GM21423 (cell line): ENCODE measurements around the gene STRBP.
"Not testable (repeated sequence)": the region's sequence is repeated elsewhere in the genome, so short reads cannot be mapped to it uniquely, and the experiment has no call there.

ENCODE experiments used
- ATAC-seq: cut with Tn5 transposase; IDR thresholded peaks from one replicate; pipeline ENCODE4 v1.9.1; 2021; ENCODE audit warnings: mild to moderate bottlenecking, moderate library complexity; ENCODE audit not compliant: unreplicated experiment

The STRBP gene

DNA sequence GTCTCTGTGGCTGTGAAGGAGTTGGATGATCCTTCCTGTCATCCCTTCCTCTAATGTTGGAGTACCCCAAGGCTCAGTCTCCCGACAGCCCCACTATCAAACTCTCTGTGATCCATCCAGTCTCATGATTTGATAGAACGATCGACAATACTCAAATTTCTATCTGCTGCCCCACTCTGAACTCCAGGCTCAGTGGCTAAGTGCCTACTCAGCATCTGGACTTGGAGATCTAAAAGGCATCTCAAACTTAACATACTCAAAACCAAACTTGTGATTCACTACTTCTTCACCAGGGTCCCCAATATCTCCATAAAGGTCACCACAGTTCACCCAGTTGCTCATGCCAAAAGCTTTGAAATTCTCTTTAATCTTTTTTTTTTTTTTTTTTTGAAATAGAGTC, 15.1 kb upstream of the STRBP start:
- no peak for ATAC-seq

DNA sequence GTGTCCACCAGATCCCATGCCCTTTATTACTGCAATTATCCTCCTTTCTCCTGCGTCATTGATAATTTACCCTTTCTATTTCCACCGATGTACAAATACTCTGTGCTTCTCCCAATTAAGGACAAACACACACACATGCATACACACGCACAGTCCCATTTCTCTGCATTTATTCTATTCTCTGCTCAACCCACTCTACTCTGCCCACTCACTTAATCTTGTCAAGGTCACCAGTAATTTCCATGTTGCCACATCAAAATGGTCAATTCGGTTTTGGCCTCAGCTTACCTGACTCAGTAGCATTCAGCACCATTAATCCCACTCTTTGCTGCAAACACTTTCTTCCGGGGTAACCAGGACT, 14.6 kb upstream of the STRBP start:
- no peak for ATAC-seq

DNA sequence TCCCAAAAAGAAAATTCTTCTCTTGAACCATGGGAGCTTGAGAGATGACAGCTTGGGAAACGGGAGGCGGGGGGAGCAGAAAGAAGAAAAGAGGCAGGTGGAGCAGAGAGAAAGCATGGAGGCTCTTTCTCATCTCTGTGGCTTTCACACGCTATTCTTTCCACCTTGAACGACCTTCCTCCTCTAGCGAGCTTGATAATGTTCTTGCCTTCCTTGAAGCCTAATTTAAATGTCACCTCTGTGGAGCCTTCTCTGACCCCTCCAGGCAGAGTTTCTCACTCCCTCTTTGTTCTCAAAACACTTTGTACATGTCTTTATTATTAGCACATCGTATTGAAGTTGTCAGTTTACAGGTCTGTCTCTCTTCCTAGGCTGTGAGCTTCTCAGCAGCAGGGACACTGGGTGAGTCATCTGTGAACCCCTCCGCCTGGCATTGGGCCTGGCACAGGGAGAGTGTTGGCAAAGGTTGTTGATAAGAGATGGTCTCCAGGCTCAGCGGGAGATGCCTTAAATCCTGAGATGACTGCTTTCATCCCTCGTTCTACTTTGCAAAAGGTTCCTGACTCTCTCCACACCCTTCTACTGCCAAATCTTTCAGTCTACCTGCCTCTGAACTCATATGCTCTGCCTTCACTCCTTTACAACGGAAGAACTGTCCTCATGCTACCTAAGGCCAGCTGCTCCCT, 14.1 kb upstream of the STRBP start:
- no peak for ATAC-seq

DNA sequence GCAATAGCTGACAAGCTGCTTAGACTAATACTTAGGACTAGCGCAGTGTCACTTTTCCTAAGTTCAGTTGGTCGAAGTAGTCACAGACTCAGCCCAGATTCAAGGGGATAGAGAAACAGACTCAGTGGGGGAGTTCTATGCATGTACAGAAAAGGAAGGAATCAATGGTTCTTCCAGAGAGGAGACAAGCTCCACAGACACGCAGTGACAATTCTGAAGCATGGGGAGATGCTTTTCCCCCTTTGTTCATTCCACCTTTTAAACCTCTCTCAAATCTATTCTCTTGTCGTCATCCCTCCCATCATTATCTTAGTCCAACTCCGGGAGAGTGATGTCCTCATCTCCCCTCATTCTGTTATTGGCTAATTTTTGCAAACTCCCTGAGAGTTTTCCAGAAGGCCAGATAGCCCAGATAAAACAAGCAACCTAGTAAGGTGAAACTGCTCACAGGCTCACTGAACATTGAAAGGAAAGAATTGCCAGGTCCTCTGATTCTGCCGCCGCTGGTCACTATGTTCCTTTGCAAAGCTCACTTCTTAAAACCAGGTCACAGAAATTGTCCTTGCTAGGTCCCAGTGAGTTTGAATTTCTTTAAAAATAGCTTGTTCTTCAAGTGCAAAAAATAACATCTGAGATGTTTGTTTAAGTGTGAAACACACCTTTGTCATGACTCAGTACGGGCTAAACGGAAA, 13.4 kb upstream of the STRBP start:
- no peak for ATAC-seq

DNA sequence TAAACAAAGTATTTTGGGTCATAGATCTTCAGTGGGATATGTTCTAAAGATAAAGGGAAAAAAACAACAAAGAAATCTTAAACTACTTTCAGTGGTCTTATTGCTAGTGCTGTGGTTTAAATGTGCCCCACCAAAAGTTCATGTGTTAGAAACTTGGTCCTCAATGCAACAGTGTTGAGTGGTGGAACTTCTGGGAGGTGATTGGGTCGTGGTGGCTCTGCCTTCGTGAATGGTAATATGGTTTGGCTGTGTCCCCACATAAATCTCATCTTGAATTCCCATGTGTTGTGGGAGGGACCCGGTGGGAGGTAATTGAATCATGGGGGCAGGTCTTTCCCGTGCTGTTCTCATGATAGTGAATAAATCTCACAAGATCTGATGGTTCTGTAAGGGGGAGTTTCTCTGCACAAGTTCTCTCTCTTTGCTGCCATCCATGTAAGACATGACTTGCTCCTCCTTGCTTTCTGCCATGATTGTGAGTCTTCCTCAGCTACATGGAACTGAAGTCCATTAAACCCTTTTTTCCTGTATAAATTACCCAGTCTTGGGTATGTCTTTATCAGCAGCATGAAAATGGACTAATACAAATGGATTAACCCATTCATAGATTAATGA, 10.6 kb upstream of the STRBP start:
- not testable (repeated sequence) for ATAC-seq

DNA sequence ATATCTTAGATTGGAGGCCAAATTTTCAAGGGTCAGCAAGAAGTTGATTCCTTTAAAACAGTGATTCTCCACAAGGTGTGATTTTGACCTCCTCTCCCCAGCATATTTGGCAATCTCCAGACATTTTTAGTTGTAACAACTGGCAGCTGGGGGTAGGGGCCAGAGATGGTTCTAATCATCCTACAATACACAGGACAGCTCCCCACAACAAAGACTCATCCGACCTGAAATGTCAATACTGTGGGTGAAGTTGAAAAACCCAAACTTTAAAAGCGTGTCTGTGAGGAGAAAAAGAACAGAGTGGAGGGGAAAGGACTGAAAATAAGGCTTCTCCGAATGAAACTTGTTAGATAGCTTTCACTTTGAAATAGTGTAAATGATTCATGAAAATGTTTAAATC, 10.0 kb upstream of the STRBP start:
- ATAC-seq, result no peak

DNA sequence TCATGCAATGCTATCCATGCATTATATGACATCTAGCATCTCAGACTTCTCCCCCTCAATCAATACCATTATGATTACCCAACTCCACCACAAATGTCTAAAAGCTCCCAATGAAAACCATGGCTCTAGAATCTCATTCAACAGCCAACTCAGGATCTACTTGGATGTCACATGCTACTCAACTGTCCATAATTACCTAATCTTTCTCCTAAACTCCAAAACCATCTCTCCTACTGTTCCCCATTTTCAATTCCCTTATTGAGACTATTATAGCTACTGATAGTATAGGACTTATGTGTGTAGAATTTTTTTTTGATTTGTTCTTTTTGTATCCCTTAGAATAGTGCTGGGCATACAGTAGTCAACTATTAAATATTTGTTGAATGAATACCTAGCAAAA, 8.2 kb upstream of the STRBP start:
- ATAC-seq, result no peak

DNA sequence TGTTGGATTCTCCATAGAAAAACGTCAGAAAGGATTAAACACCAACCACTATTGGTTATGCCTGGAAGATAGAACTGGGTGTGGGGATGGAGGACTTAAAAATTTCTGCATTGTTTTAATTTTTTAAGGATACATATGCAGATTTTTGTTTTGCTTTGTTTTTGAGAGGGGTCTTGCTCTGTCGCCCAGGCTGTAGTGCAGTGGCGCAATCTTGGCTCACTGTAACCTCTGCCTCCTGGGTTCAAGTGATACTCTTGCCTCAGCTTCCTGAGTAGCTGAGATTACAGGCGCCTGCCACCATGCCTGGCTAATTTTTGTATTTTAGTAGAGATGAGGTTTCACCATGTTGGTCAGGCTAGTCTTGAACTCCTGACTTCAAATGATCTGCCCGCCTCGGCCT, 2.7 kb upstream of the STRBP start:
- ATAC-seq, result not testable (repeated sequence)

DNA sequence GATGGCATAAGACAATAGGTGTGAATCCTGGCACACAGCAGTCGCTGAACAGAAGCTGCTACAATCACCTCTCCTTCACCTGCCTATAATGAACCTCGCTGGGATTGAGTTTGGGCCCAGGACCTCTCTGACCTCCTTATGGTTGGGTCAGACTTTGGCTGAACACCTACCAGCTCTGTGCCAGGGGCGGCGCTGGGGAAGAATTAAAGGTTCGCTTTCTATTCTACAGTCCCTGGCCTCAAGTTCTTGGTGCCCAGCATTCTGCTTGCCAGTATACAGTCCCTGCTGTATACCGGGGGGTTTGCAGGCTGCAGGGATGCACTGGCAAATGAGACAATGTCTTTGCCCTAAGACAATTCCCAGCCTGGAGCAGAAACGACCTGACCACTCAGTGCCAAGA, 895 bp upstream of the STRBP start:
- ATAC-seq, result no peak

DNA sequence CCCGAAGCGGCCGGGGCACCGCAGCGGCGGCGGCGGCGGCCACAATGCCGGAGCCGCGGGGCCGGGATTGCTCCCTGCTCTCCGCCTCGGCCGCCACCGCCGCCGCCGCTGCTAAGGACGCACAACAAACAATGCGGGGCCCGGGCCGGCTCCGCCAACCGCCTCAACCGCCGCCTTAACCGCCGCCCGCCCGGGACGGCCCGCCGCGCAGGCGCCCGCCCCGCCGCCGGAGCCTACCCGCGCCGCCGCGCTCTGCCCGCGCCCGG, 254 bp downstream of the STRBP start:
- ATAC-seq, result no peak

DNA sequence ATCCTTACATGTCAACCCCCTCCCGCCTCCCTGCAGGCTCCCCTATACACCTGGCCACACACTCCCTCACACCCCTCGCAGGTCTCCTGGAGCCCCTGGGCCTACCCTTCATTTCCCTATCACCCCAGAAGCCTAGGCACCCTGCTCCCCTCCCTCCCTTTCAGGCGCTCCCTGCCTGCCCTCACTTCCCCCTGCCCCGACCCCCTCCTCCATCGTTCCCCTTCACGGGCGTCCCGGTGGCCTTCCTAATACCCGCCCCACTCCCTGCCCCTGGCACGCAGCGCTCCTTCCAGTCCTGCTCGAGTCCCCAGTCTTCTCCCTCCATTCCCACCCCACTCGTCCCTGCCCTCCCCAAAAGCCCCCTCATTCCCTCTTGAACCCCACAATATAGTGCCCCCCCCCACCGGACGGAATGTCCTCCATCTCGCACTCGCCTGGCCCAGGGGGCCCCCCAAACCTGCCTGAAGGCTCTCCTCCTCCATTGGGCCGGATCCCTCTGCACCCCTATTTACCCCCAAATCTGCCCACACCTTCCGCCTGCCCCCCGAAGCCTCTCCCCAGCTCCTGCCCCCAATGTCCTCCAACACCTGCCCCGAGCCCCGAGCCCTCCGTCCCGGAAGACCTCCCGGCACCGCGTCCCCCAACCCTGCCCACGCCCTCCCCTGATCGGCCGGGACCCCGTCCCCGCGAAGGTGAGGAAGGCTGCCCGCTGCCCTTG, 746 bp downstream of the STRBP start:
- peak; percentile 6 for ATAC-seq

DNA sequence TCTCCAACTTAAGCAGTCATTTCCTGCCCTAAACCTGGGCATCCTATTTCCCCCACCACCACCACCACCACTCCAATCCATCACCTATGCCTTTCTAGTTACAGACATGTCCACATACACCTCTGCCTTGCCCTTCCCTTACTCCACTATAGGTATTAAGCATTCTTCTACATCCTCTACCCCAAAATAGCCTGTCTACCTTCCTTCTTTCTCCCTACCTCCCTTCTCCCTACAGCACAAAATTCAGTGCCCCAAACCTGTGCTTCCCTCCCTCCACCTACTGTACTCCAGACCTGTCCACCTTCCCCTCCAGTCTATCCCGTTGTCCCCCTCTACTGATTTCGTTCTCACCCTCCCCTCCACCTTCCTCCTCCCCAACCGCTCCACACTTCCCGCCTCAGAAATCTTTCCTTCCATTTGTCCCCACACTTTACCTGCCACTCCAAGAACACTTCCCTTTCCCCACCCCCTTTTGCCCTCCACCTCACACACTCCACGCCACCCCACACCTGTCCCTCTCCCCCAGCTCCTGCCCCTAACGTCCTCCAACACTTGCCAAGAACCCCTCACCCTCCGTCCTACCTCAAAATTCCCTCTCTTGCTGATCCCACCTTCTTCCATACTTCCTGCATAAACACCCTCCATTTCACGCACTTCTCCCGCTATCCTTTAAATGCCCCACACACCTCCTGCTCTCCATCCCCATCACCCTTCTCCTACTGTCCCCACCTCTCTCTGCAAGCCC, 1.6 kb downstream of the STRBP start:
- ATAC-seq, result no peak

DNA sequence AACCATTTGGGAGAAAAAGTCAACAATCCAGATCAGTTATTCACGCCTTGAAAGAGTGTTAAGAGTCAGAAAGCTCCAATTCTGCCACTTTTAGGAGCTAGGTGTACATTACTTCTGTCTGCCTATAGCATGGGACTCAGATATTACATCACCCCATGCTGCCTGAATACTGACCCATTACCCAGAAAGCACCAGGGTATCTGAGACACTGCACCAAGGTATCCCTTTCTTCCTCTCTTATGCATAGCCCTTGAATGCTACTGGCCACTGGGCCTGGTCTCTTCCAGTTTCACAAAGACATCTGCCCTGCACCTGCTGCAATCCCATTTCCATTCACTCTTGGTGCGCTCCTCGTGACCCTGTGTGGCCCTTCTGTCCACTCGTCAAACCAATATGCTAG, 2.6 kb downstream of the STRBP start:
- ATAC-seq, result no peak

DNA sequence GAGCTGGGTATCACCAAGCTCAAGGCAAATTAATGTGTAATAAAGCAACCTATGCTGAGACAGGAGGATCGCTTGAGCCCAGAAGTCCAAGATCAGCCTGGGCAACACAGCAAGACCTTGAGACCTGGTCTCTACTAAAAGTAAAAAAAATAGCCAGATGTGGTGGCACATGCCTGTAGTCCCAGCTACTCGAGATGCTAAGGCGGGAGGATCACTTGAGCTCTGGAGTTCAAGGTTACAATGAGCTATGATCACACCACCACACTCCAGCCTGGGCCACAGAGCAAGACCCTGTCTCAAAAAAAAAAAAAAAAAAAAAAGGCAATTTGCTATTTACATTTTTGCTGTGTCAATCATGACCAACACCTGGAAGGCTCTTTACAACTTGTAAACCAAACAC, 5.2 kb downstream of the STRBP start:
- ATAC-seq, result no peak

DNA sequence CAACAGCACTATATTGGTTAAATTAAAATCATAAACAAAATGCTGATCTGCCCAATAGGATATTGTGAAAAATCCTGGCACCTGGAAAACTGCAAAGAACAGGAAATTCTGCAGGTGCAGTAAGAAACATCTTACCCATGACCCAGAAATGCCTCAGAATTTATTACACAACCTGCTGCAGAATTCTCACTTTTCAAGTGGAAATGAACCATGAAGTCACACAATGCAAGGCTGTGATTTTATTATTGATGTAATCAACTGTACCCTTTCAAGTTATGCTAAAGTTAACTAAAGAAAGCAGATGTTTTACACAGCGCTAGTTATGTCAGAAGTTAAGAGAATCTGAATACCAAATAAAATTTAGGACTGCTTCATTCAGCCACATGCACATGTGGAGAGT, 6.0 kb downstream of the STRBP start:
- ATAC-seq, result no peak

DNA sequence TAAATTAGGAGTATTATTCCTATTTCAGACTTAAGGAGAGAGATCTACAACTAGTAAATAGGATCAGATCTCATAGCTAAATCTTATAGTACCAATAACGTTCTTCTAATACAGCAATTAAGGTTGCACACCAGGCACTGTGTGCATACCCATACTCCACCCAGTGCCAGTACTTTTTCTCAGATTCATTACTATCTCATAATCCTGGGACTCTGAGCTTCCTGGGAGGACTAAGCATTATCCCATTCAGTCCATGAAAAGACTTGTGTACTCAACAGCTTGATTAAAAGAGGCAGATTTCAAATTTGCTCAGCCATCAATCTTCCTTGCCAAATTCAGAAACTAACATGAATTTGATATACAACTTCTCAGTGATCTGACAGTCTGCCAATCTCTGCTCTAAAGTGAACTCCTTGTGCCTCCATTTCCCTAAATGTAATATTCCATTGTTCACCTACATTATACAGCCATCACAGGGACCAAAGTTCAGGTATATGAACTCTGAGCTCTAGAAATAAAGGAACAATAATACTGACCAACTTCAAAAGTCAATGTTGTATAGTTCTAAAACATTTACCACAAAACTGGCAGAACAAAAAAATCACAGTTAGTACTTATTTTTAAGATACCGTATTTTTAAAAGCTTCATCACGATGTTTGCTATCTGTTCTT, 7.2 kb downstream of the STRBP start:
- ATAC-seq, result no peak

DNA sequence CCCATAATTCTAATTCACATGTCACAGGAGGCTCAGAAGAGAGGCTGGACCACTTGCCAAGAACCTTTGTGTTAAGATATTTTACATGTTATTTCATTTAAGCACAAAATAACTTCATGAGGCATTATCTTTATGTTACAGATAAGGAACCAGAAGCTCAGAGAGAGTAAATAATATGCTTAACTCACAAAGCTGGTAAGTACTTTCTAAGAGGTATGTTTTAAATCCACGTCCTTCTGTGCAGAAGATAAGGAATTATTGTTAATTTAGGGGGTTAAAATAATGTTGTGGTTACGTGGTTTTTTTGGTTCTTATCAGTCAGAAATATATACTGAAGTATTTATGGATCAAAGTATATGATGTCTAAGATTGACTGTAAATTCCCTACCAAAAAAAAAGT, 8.0 kb downstream of the STRBP start:
- no peak for ATAC-seq

DNA sequence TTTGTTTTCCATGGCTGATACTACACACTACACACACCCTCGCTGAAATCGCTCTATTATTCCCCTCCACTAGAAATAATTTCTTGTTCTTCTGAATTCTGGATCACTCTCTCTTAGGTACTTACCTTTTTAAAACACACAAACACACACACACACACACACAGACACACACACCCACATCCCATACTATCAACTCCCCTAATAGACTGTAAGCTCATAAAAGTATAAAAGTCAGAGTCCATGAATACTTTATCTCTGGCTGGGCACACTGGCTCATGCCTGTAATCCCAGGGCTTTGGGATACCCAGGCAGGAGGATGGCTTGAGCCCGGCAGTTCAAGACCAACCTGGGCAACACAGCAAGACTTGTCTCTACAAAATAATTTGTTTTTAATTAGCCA, 11.1 kb downstream of the STRBP start:
- ATAC-seq, result no peak

DNA sequence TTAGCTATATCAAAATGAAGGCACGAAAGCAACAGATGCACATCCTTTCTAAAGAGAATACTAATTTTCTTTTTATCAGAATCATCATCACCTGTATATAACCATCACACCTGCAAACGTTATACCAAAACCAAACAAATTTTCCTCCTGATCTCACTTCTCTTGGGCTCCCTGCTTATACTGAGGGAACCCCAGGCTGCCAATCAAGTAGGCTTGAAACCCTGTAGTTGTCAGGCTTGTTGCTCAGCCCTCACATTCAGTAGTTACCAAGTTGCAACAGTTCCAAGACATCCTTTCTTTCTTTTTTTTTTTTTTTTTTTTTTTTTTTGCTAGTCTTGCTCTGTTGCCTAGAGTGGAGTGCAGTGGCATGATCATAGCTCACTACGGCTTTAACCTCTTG, 12.7 kb downstream of the STRBP start:
- ATAC-seq, result no peak

DNA sequence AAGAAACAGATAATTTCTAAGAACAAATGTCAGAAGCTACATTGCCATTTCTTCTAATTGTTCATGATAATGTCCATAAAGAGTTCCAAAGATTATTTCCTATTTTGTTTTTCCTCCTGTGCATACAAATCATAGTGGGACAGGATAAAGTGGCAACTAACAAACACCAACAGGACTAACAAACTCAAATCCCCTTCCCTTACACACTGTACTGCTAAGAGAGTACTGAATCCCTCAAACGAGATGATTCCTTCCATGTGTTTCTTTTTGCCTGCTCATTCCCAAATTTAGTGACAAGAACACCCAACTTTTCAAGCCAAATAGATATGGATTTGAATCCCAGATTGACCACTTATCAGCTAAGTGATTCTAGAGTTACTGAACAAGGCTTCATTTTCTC, 15.2 kb downstream of the STRBP start:
- ATAC-seq, result no peak

DNA sequence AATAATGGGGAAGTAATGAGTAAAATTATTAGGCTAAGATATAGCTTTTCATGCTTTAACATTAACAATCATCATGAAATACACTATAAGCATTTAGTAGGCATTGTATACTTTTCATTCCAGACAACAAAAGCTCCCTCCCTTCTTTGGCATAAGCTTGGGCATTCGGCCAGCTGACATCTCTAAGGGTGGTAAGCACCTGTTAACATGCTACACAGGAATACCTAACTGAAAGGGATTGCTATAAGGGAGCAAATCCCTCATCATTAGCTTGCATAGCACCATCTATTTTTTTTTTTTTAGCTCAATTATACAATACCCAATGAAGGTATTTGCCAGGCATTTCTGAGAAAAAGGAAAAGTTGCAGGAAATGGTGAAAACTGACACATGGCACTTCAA, 16.6 kb downstream of the STRBP start:
- ATAC-seq, result no peak
